Mammary epithelial cell (primary cell): Measurements from ENCODE around the gene STK24.
"Not testable (repeated sequence)": the region's sequence is repeated elsewhere in the genome, so short reads cannot be mapped to it uniquely, and the experiment has no call there.

Experiments used
- CTCF ChIP-seq, 2 donors: IDR thresholded peaks in 1 of 2; conservative IDR thresholded peaks in 1 of 2; 2 replicates each; pipeline ENCODE4 v1.5.1; 2011 to 2012; ENCODE audit warnings: inconsistent platforms in 2 of 2, low read length in 2 of 2, mild to moderate bottlenecking in 2 of 2, control low read depth in 1 of 2, low read depth in 1 of 2; ENCODE audit not compliant: insufficient read depth in 1 of 2; ENCODE audit errors: extremely low read depth in 1 of 2
- EZH2 ChIP-seq: IDR thresholded peaks from 2 replicates; pipeline ENCODE4 v1.6.1; 2012; ENCODE audit warnings: low read length, inconsistent platforms, borderline replicate concordance

- not testable (repeated sequence) for TF ChIP-seq CTCF (conservative IDR thresholded peaks at IDR 0.05 in 1 of 2, IDR thresholded peaks at IDR 0.05 in 1 of 2; ENCODE audit: extremely low read depth in 1 of 2, insufficient read depth in 1 of 2, low read depth in 1 of 2, low read length in 2 of 2); EZH2
These were observed 38.7 kb upstream of the STK24 start for GRCh38 chr13:98615595-98615994.
